ENCODE measurements around the gene MRAP2.

- TF ChIP-seq, protein P1, sequence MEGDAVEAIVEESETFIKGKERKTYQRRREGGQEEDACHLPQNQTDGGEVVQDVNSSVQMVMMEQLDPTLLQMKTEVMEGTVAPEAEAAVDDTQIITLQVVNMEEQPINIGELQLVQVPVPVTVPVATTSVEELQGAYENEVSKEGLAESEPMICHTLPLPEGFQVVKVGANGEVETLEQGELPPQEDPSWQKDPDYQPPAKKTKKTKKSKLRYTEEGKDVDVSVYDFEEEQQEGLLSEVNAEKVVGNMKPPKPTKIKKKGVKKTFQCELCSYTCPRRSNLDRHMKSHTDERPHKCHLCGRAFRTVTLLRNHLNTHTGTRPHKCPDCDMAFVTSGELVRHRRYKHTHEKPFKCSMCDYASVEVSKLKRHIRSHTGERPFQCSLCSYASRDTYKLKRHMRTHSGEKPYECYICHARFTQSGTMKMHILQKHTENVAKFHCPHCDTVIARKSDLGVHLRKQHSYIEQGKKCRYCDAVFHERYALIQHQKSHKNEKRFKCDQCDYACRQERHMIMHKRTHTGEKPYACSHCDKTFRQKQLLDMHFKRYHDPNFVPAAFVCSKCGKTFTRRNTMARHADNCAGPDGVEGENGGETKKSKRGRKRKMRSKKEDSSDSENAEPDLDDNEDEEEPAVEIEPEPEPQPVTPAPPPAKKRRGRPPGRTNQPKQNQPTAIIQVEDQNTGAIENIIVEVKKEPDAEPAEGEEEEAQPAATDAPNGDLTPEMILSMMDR (conservative IDR thresholded peaks at IDR 0.05; ENCODE audit: low read depth in 2 of 2): no peak
- TF ChIP-seq JUNB (IDR thresholded peaks at IDR 0.05; ENCODE audit: unreplicated experiment) (no peak), EZH2 (IDR thresholded peaks at IDR 0.05; ENCODE audit: low read depth, unreplicated experiment) (no peak), CREB1 (CRISPR knock-in tag; IDR thresholded peaks at IDR 0.05; ENCODE audit: low read depth) (no peak)
These were observed 10.0 kb downstream of the MRAP2 start for GRCh38 chr6:84043555-84043954.

Data from GM23338 (cell line).